ENCODE measurements around the gene GDNF. TPM values are rescaled to one million over a fixed set of nuclear protein-coding genes. Genes with fewer than 3 reads are reported as not detected.

Gene GDNF
- total RNA-seq (2022; extraction: Qiagen RNA extraction; ENCODE audit: low read depth) = 0.03 to 0.10 TPM (median 0.05 TPM) in 4 of 5 replicates, not detected in the other

GRCh38 chr5:37839407-37840052, at the start of gene GDNF:
Gene GDNF (minus strand): TSS chr5:37840041. CDS start chr5:37834796, 5,245 bp downstream.

Data from A549 treated with GW870086 at 1 μM for 4 hours (cell line).